ENCODE data around the gene MAPK11. TPM values are rescaled to one million over a fixed set of nuclear protein-coding genes. Genes with fewer than 3 reads are reported as not detected.

The MAPK11 gene
- total and polyA plus RNA-seq, 9 of the 15 experiments (the other 6 are each of a cell fraction or from before 2014, with no cell fraction given): 0.06 to 14.6 (median 5.3) TPM

- TF ChIP-seq, protein P1, sequence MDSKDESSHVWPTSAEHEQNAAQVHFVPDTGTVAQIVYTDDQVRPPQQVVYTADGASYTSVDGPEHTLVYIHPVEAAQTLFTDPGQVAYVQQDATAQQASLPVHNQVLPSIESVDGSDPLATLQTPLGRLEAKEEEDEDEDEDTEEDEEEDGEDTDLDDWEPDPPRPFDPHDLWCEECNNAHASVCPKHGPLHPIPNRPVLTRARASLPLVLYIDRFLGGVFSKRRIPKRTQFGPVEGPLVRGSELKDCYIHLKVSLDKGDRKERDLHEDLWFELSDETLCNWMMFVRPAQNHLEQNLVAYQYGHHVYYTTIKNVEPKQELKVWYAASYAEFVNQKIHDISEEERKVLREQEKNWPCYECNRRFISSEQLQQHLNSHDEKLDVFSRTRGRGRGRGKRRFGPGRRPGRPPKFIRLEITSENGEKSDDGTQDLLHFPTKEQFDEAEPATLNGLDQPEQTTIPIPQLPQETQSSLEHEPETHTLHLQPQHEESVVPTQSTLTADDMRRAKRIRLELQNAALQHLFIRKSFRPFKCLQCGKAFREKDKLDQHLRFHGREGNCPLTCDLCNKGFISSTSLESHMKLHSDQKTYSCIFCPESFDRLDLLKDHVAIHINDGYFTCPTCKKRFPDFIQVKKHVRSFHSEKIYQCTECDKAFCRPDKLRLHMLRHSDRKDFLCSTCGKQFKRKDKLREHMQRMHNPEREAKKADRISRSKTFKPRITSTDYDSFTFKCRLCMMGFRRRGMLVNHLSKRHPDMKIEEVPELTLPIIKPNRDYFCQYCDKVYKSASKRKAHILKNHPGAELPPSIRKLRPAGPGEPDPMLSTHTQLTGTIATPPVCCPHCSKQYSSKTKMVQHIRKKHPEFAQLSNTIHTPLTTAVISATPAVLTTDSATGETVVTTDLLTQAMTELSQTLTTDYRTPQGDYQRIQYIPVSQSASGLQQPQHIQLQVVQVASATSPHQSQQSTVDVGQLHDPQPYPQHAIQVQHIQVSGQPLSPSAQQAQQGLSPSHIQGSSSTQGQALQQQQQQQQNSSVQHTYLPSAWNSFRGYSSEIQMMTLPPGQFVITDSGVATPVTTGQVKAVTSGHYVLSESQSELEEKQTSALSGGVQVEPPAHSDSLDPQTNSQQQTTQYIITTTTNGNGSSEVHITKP (IDR thresholded peaks at IDR 0.05; ENCODE audit: partially characterized antibody): peak; percentile 28
- TF ChIP-seq ZNF699 (CRISPR knock-in tag; IDR thresholded peaks at IDR 0.05; ENCODE audit: insufficient replicate concordance) (no peak), MCM5 (IDR thresholded peaks at IDR 0.05; ENCODE audit: low read depth) (no peak), BACH1 (tag; IDR thresholded peaks at IDR 0.05) (no peak), CBX1 (IDR thresholded peaks at IDR 0.05; ENCODE audit: low read depth) (no peak), HNRNPUL1 (IDR thresholded peaks at IDR 0.05; ENCODE audit: low read length) (no peak), HDAC2 (IDR thresholded peaks at IDR 0.05) (no peak), CBX2 (IDR thresholded peaks at IDR 0.05; ENCODE audit: insufficient read depth, low read length, poor library complexity, severe bottlenecking) (no peak), ESRRB (CRISPR knock-in tag; IDR thresholded peaks at IDR 0.05; ENCODE audit: borderline replicate concordance) (no peak), ZNF561 (CRISPR knock-in tag; conservative IDR thresholded peaks at IDR 0.05) (no peak), ZNF212 (CRISPR knock-in tag; IDR thresholded peaks at IDR 0.05) (no peak), HINFP (tag; conservative IDR thresholded peaks at IDR 0.05; ENCODE audit: low read depth) (no peak), ETV5 (CRISPR knock-in tag; IDR thresholded peaks at IDR 0.05; ENCODE audit: low read depth) (no peak), PTBP1 (IDR thresholded peaks at IDR 0.05; ENCODE audit: low read depth, low read length) (no peak), BRCA1 (IDR thresholded peaks at IDR 0.05) (no peak), BRCA1 (CRISPR knock-in tag; IDR thresholded peaks at IDR 0.05) (no peak), ETS2 (tag; IDR thresholded peaks at IDR 0.05; ENCODE audit: borderline replicate concordance, poor library complexity, severe bottlenecking) (no peak), CXXC5 (CRISPR knock-in tag; IDR thresholded peaks at IDR 0.05) (no peak), U2AF1 (optimal IDR thresholded peaks at IDR 0.05; ENCODE audit: low read depth, low read length) (no peak), TARDBP (IDR thresholded peaks at IDR 0.05) (no peak), FUS (optimal IDR thresholded peaks at IDR 0.05; ENCODE audit: low read depth, low read length) (no peak)
Observed at GRCh38 chr22:50318698-50319411, 48.7 kb upstream of the MAPK11 start (continued).

All from K562 (cell line).